HEK293 (cell line): ENCODE results near the gene CFAP300.

Source experiments
- GLIS1 ChIP-seq: fragments of 450-650 bp; formaldehyde crosslinking; IDR thresholded peaks from 2 replicates; pipeline ENCODE4 v1.5.1; 2016; ENCODE audit warnings: missing biosample characterization, missing genetic modification characterization
- HOXC10 ChIP-seq: sonication (generic); formaldehyde crosslinking; IDR thresholded peaks from 2 replicates; pipeline ENCODE4 v1.8.1; 2023; ENCODE audit warnings: mild to moderate bottlenecking, missing genetic modification reagents
- HOXD13 ChIP-seq: sonication (generic); formaldehyde crosslinking; IDR thresholded peaks from 2 replicates; pipeline ENCODE4 v1.8.0; 2022; ENCODE audit warnings: missing genetic modification reagents, borderline replicate concordance
- KLF10 ChIP-seq: fragments of 450-650 bp; IDR thresholded peaks from 2 replicates; pipeline ENCODE4 v1.5.1; 2018; ENCODE audit warnings: missing biosample characterization, mild to moderate bottlenecking, missing genetic modification characterization
- KLF7 ChIP-seq: fragments of 450-650 bp; formaldehyde crosslinking; IDR thresholded peaks from 2 replicates; pipeline ENCODE4 v1.5.1; 2016; ENCODE audit warnings: missing biosample characterization, missing genetic modification characterization, borderline replicate concordance
- KLF9 ChIP-seq: fragments of 450-650 bp; formaldehyde crosslinking; IDR thresholded peaks from 2 replicates; pipeline ENCODE4 v1.5.1; 2016; ENCODE audit warnings: missing biosample characterization, missing genetic modification characterization, low read depth
- MEIS1 ChIP-seq: sonication (generic); formaldehyde crosslinking; IDR thresholded peaks from 2 replicates; pipeline ENCODE4 v1.8.1; 2022; ENCODE audit warnings: missing genetic modification reagents, mild to moderate bottlenecking, borderline replicate concordance
- PRDM4 ChIP-seq: fragments of 450-650 bp; formaldehyde crosslinking; IDR thresholded peaks from 2 replicates; pipeline ENCODE4 v1.5.1; 2017; ENCODE audit warnings: missing biosample characterization, missing genetic modification characterization
- PRDM6 ChIP-seq: fragments of 450-650 bp; formaldehyde crosslinking; IDR thresholded peaks from 2 replicates; pipeline ENCODE4 v1.5.1; 2017; ENCODE audit warnings: missing biosample characterization, missing genetic modification characterization
- REST ChIP-seq: fragments of 450-650 bp; formaldehyde crosslinking; IDR thresholded peaks from 2 replicates; pipeline ENCODE4 v1.5.1; 2016; ENCODE audit warnings: missing biosample characterization, missing genetic modification characterization
- SCRT1 ChIP-seq: fragments of 450-650 bp; formaldehyde crosslinking; IDR thresholded peaks from 2 replicates; pipeline ENCODE4 v1.5.1; 2016; ENCODE audit warnings: missing biosample characterization, missing genetic modification characterization, borderline replicate concordance
- YY2 ChIP-seq: fragments of 450-650 bp; formaldehyde crosslinking; IDR thresholded peaks from 2 replicates; pipeline ENCODE4 v1.5.1; 2016; ENCODE audit warnings: missing biosample characterization, missing genetic modification characterization
- ZBTB8A ChIP-seq: fragments of 450-650 bp; formaldehyde crosslinking; IDR thresholded peaks from 2 replicates; pipeline ENCODE4 v1.5.1; 2016; ENCODE audit warnings: missing biosample characterization, missing genetic modification characterization
- ZFP69B ChIP-seq: fragments of 450-650 bp; formaldehyde crosslinking; IDR thresholded peaks from 2 replicates; pipeline ENCODE4 v1.5.1; 2016; ENCODE audit warnings: missing biosample characterization, missing genetic modification characterization
- ZNF138 ChIP-seq: fragments of 450-650 bp; formaldehyde crosslinking; IDR thresholded peaks from 2 replicates; pipeline ENCODE4 v1.5.1; 2016; ENCODE audit warnings: missing biosample characterization, missing genetic modification characterization, borderline replicate concordance
- ZNF155 ChIP-seq: fragments of 450-650 bp; formaldehyde crosslinking; IDR thresholded peaks from 2 replicates; pipeline ENCODE4 v1.5.1; 2016; ENCODE audit warnings: missing biosample characterization, missing genetic modification characterization
- ZNF16 ChIP-seq: fragments of 450-650 bp; formaldehyde crosslinking; IDR thresholded peaks from 2 replicates; pipeline ENCODE4 v1.5.1; 2016; ENCODE audit warnings: low read depth, missing biosample characterization, missing genetic modification characterization
- ZNF19 ChIP-seq: fragments of 450-650 bp; formaldehyde crosslinking; IDR thresholded peaks from 2 replicates; pipeline ENCODE4; 2016; ENCODE audit warnings: missing biosample characterization, missing genetic modification characterization, low read depth
- ZNF221 ChIP-seq: fragments of 450-650 bp; formaldehyde crosslinking; IDR thresholded peaks from 2 replicates; pipeline ENCODE4 v1.5.1; 2017; ENCODE audit warnings: missing biosample characterization, missing genetic modification characterization, borderline replicate concordance
- ZNF341 ChIP-seq: fragments of 450-650 bp; formaldehyde crosslinking; IDR thresholded peaks from 2 replicates; pipeline ENCODE4; 2016; ENCODE audit warnings: low read depth, missing biosample characterization, missing genetic modification characterization
- ZNF398 ChIP-seq: fragments of 450-650 bp; formaldehyde crosslinking; IDR thresholded peaks from 2 replicates; pipeline ENCODE4 v1.5.1; 2017; ENCODE audit warnings: missing biosample characterization, missing genetic modification characterization
- ZNF404 ChIP-seq: fragments of 450-650 bp; formaldehyde crosslinking; IDR thresholded peaks from 2 replicates; pipeline ENCODE4 v1.5.1; 2017; ENCODE audit warnings: missing biosample characterization, missing genetic modification characterization
- ZNF426 ChIP-seq: fragments of 450-650 bp; formaldehyde crosslinking; IDR thresholded peaks from 2 replicates; pipeline ENCODE4 v1.5.1; 2017; ENCODE audit warnings: missing biosample characterization, missing genetic modification characterization, mild to moderate bottlenecking, inconsistent platforms, moderate library complexity
- ZNF488 ChIP-seq: fragments of 450-650 bp; formaldehyde crosslinking; IDR thresholded peaks from 2 replicates; pipeline ENCODE4 v1.5.1; 2016; ENCODE audit warnings: missing biosample characterization, missing genetic modification characterization
- ZNF529 ChIP-seq: fragments of 450-650 bp; formaldehyde crosslinking; IDR thresholded peaks from 2 replicates; pipeline ENCODE4 v1.5.1; 2017; ENCODE audit warnings: missing genetic modification characterization, missing biosample characterization; ENCODE audit not compliant: insufficient replicate concordance
- ZNF555 ChIP-seq: fragments of 450-650 bp; formaldehyde crosslinking; conservative IDR thresholded peaks from 2 replicates; pipeline ENCODE4 v1.5.1; 2017; ENCODE audit warnings: missing biosample characterization, mild to moderate bottlenecking, missing genetic modification characterization, inconsistent platforms
- ZNF621 ChIP-seq: fragments of 450-650 bp; formaldehyde crosslinking; IDR thresholded peaks from 2 replicates; pipeline ENCODE4 v1.5.1; 2017; ENCODE audit warnings: missing biosample characterization, missing genetic modification characterization
- ZNF629 ChIP-seq: fragments of 450-650 bp; formaldehyde crosslinking; IDR thresholded peaks from 2 replicates; pipeline ENCODE4 v1.5.1; 2017; ENCODE audit warnings: missing biosample characterization, missing genetic modification characterization
- ZNF707 ChIP-seq: fragments of 450-650 bp; formaldehyde crosslinking; IDR thresholded peaks from 2 replicates; pipeline ENCODE4 v1.5.1; 2016; ENCODE audit warnings: missing biosample characterization, missing genetic modification characterization
- ZSCAN30 ChIP-seq: fragments of 450-650 bp; IDR thresholded peaks from 2 replicates; pipeline ENCODE4 v1.5.1; 2018; ENCODE audit warnings: missing biosample characterization, mild to moderate bottlenecking, missing genetic modification characterization, moderate library complexity

CFAP300 gene

GRCh38 chr11:102109896-102110760 lies 62.9 kb downstream of the CFAP300 start, which contains the start of gene YAP1 (continued):
- peak; percentile 98 for TF ChIP-seq KLF9 (tag by site-specific recombination)
- TF ChIP-seq HOXC10 (CRISPR knock-in tag) = no peak
- TF ChIP-seq ZNF426 = no peak
- TF ChIP-seq ZNF404 (tag by site-specific recombination) = no peak
- TF ChIP-seq ZNF341 = peak; percentile 96
- TF ChIP-seq ZNF529 (tag by site-specific recombination) = peak; percentile 67
- TF ChIP-seq ZFP69B = peak; percentile 56
- no peak for TF ChIP-seq ZNF221 (tag by site-specific recombination)
- no peak for TF ChIP-seq ZNF621 (tag by site-specific recombination)
- TF ChIP-seq KLF10 (tag by site-specific recombination) = peak; percentile 84
- TF ChIP-seq ZNF555 (tag by site-specific recombination) = no peak
- TF ChIP-seq HOXD13 (CRISPR knock-in tag) = no peak
- peak; percentile 95 for TF ChIP-seq ZBTB8A (tag by site-specific recombination)
- TF ChIP-seq SCRT1 (tag by site-specific recombination) = no peak
- TF ChIP-seq ZSCAN30 (tag by site-specific recombination) = peak; percentile 97
- TF ChIP-seq ZNF138 = no peak
- 0 out of 2 replicates have a peak, but pooled peaks have one; percentile 32 for TF ChIP-seq PRDM4
- TF ChIP-seq ZNF488 (tag by site-specific recombination) = no peak
- peak; percentile 74 for TF ChIP-seq ZNF629 (tag by site-specific recombination)
- TF ChIP-seq PRDM6 (tag by site-specific recombination) = peak; percentile 21; the same call in 1 of the 2 replicates
- no peak for TF ChIP-seq GLIS1
- TF ChIP-seq KLF7 (tag by site-specific recombination) = peak; percentile 62; the same call in 1 of the 2 replicates
- no peak for TF ChIP-seq REST (tag by site-specific recombination)
- TF ChIP-seq YY2 (tag by site-specific recombination) = no peak
- no peak for TF ChIP-seq ZNF16 (tag by site-specific recombination)
- no peak for TF ChIP-seq ZNF155 (tag by site-specific recombination)
- TF ChIP-seq ZNF398 (tag by site-specific recombination) = peak; percentile 82
- TF ChIP-seq MEIS1 (CRISPR knock-in tag) = no peak
- no peak for TF ChIP-seq ZNF19 (tag by site-specific recombination)
- TF ChIP-seq ZNF707 = no peak
